SK-N-SH treated with all-trans-retinoic acid at 6 μM for 48 hours (cell line): ENCODE data around the gene ALS2CL.

Source experiments
- ATAC-seq: fragments of 200-7000 bp; cut with Tn5 transposase; 3 replicates; pipeline ENCODE4 v1.9.1; 2020; ENCODE audit warnings: mild to moderate bottlenecking, moderate library complexity
- BACH2 ChIP-seq: fragments of 250-450 bp; sonication (Bioruptor Pico); IDR thresholded peaks from 2 replicates; pipeline ENCODE4 v1.9.0; 2021; ENCODE audit warnings: mild to moderate bottlenecking, borderline replicate concordance
- CSDC2 ChIP-seq: fragments of 250-450 bp; sonication (Bioruptor Pico); IDR thresholded peaks from 2 replicates; pipeline ENCODE4 v1.5.0; 2020; ENCODE audit warnings: mild to moderate bottlenecking, moderate library complexity
- GLIS3 ChIP-seq: fragments of 250-450 bp; sonication (Bioruptor Pico); IDR thresholded peaks from 2 replicates; pipeline ENCODE4 v1.5.0; 2020; ENCODE audit warnings: mild to moderate bottlenecking, moderate library complexity
- ISL1 ChIP-seq: fragments of 250-450 bp; sonication (Bioruptor Pico); IDR thresholded peaks from 2 replicates; pipeline ENCODE4 v2.1.2; 2022; ENCODE audit warnings: mild to moderate bottlenecking, moderate library complexity
- OSR1 ChIP-seq: fragments of 250-450 bp; sonication (Bioruptor Pico); IDR thresholded peaks from 2 replicates; pipeline ENCODE4 v1.8.0; 2022; ENCODE audit warnings: moderate library complexity, mild to moderate bottlenecking, inconsistent platforms
- RARB ChIP-seq: fragments of 250-450 bp; sonication (Bioruptor Pico); IDR thresholded peaks from 2 replicates; pipeline ENCODE4 v1.8.0; 2021; ENCODE audit warnings: mild to moderate bottlenecking, moderate library complexity
- SNAI2 ChIP-seq: fragments of 250-450 bp; sonication (Bioruptor Pico); IDR thresholded peaks from 2 replicates; pipeline ENCODE4 v1.5.0; 2020; ENCODE audit warnings: mild to moderate bottlenecking, moderate library complexity
- TCF4 ChIP-seq: fragments of 250-450 bp; sonication (Bioruptor Pico); IDR thresholded peaks from 2 replicates; pipeline ENCODE4 v1.8.0; 2021; ENCODE audit warnings: mild to moderate bottlenecking, moderate library complexity, borderline replicate concordance
- ZC3H10 ChIP-seq: fragments of 250-450 bp; sonication (Bioruptor Pico); IDR thresholded peaks from 2 replicates; pipeline ENCODE4 v1.5.1; 2021; ENCODE audit warnings: mild to moderate bottlenecking, moderate library complexity
- ZFP3 ChIP-seq: fragments of 250-450 bp; sonication (Bioruptor Pico); IDR thresholded peaks from 2 replicates; pipeline ENCODE4 v1.5.0; 2020; ENCODE audit warnings: mild to moderate bottlenecking, moderate library complexity
- ZFP30 ChIP-seq: fragments of 450-650 bp; formaldehyde crosslinking; IDR thresholded peaks from 2 replicates; pipeline ENCODE4 v1.5.0; 2022; ENCODE audit warnings: mild to moderate bottlenecking, moderate library complexity
- ZNF565 ChIP-seq: fragments of 450-650 bp; formaldehyde crosslinking; conservative IDR thresholded peaks from 2 replicates; pipeline ENCODE4 v1.5.0; 2020; ENCODE audit warnings: low read depth, mild to moderate bottlenecking, moderate library complexity
- ZNF70 ChIP-seq: fragments of 450-650 bp; formaldehyde crosslinking; IDR thresholded peaks from 2 replicates; pipeline ENCODE4 v1.5.0; 2020; ENCODE audit warnings: mild to moderate bottlenecking, moderate library complexity
- ZNF8 ChIP-seq: fragments of 450-650 bp; formaldehyde crosslinking; IDR thresholded peaks from 2 replicates; pipeline ENCODE4 v1.5.0; 2020; ENCODE audit warnings: mild to moderate bottlenecking, moderate library complexity
- TF ChIP-seq, protein P1 (sequence below): fragments of 250-450 bp; sonication (Bioruptor Pico); IDR thresholded peaks from 2 replicates; pipeline ENCODE4 v1.8.0; 2021; ENCODE audit warnings: low read depth, mild to moderate bottlenecking, moderate library complexity, borderline replicate concordance
- TF ChIP-seq, protein P2 (sequence below): fragments of 250-450 bp; sonication (Bioruptor Pico); IDR thresholded peaks from 2 replicates; pipeline ENCODE4 v1.5.1; 2020; ENCODE audit warnings: low read depth, mild to moderate bottlenecking, moderate library complexity
- TF ChIP-seq, protein P3 (sequence below): fragments of 250-450 bp; sonication (Bioruptor Pico); IDR thresholded peaks from 2 replicates; pipeline ENCODE4 v1.5.1; 2021; ENCODE audit warnings: mild to moderate bottlenecking, moderate library complexity
- TF ChIP-seq, protein P4 (sequence below): fragments of 250-450 bp; sonication (Bioruptor Pico); IDR thresholded peaks from 2 replicates; pipeline ENCODE4 v1.5.0; 2020; ENCODE audit warnings: mild to moderate bottlenecking, moderate library complexity
- TF ChIP-seq, protein P5 (sequence below): fragments of 250-450 bp; sonication (Bioruptor Pico); IDR thresholded peaks from 2 replicates; pipeline ENCODE4 v1.8.0; 2020; ENCODE audit warnings: mild to moderate bottlenecking, moderate library complexity, borderline replicate concordance

ALS2CL gene

DNA sequence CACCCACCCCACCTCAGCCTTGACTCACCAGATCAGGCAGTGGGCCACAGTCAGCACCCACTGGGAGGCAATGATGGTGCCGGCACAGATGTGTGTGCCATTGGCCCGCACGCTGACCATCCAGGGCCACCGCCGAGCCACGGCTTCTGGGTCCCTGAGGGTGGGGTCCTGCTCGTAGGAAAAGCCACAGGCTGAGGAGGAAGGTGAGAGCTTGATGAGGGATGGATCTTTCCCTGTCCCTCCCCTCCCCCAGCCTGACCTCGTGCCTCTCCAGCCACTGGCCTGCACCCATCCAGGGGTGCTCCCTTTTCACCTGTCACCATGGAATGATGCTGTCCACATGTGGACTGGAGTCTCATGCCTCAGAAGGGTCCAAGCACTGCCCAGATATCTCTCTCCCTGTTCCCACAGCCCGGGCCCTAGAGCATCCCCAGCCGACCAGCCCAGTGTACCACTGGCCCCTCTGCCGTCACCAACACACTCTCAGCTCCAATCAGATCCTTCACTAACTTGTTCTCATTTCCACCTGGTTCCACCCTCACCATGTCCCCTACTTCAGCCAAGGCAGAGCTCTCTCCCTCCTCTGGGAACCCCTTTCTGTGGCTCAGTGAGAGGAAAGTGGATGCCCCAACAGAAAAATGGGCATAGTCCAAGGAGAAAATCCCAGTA is 22.2 kb upstream of the ALS2CL start:
- no peak for TF ChIP-seq ZC3H10 (CRISPR knock-in tag)
- no peak for TF ChIP-seq ZNF70 (CRISPR knock-in tag)
- TF ChIP-seq ZNF8 = no peak
- TF ChIP-seq, protein P1, sequence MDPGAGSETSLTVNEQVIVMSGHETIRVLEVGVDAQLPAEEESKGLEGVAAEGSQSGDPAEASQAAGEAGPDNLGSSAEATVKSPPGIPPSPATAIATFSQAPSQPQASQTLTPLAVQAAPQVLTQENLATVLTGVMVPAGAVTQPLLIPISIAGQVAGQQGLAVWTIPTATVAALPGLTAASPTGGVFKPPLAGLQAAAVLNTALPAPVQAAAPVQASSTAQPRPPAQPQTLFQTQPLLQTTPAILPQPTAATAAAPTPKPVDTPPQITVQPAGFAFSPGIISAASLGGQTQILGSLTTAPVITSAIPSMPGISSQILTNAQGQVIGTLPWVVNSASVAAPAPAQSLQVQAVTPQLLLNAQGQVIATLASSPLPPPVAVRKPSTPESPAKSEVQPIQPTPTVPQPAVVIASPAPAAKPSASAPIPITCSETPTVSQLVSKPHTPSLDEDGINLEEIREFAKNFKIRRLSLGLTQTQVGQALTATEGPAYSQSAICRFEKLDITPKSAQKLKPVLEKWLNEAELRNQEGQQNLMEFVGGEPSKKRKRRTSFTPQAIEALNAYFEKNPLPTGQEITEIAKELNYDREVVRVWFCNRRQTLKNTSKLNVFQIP (CRISPR knock-in tag) = no peak
- TF ChIP-seq ZFP30 (CRISPR knock-in tag) = no peak
- TF ChIP-seq ZFP3 (CRISPR knock-in tag) = no peak
- no peak for TF ChIP-seq OSR1 (CRISPR knock-in tag)
- TF ChIP-seq, protein P2, sequence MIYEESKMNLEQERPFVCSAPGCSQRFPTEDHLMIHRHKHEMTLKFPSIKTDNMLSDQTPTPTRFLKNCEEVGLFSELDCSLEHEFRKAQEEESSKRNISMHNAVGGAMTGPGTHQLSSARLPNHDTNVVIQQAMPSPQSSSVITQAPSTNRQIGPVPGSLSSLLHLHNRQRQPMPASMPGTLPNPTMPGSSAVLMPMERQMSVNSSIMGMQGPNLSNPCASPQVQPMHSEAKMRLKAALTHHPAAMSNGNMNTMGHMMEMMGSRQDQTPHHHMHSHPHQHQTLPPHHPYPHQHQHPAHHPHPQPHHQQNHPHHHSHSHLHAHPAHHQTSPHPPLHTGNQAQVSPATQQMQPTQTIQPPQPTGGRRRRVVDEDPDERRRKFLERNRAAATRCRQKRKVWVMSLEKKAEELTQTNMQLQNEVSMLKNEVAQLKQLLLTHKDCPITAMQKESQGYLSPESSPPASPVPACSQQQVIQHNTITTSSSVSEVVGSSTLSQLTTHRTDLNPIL = no peak
- no peak for TF ChIP-seq ZNF565 (CRISPR knock-in tag)
- TF ChIP-seq BACH2 (CRISPR knock-in tag) = no peak
- TF ChIP-seq GLIS3 = no peak
- TF ChIP-seq, protein P3, sequence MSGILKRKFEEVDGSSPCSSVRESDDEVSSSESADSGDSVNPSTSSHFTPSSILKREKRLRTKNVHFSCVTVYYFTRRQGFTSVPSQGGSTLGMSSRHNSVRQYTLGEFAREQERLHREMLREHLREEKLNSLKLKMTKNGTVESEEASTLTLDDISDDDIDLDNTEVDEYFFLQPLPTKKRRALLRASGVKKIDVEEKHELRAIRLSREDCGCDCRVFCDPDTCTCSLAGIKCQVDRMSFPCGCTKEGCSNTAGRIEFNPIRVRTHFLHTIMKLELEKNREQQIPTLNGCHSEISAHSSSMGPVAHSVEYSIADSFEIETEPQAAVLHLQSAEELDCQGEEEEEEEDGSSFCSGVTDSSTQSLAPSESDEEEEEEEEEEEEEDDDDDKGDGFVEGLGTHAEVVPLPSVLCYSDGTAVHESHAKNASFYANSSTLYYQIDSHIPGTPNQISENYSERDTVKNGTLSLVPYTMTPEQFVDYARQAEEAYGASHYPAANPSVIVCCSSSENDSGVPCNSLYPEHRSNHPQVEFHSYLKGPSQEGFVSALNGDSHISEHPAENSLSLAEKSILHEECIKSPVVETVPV = no peak
- TF ChIP-seq, protein P4, sequence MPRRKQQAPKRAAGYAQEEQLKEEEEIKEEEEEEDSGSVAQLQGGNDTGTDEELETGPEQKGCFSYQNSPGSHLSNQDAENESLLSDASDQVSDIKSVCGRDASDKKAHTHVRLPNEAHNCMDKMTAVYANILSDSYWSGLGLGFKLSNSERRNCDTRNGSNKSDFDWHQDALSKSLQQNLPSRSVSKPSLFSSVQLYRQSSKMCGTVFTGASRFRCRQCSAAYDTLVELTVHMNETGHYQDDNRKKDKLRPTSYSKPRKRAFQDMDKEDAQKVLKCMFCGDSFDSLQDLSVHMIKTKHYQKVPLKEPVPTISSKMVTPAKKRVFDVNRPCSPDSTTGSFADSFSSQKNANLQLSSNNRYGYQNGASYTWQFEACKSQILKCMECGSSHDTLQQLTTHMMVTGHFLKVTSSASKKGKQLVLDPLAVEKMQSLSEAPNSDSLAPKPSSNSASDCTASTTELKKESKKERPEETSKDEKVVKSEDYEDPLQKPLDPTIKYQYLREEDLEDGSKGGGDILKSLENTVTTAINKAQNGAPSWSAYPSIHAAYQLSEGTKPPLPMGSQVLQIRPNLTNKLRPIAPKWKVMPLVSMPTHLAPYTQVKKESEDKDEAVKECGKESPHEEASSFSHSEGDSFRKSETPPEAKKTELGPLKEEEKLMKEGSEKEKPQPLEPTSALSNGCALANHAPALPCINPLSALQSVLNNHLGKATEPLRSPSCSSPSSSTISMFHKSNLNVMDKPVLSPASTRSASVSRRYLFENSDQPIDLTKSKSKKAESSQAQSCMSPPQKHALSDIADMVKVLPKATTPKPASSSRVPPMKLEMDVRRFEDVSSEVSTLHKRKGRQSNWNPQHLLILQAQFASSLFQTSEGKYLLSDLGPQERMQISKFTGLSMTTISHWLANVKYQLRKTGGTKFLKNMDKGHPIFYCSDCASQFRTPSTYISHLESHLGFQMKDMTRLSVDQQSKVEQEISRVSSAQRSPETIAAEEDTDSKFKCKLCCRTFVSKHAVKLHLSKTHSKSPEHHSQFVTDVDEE = no peak
- TF ChIP-seq, all 23 proteins: peak for 0
- no peak for ATAC-seq

DNA sequence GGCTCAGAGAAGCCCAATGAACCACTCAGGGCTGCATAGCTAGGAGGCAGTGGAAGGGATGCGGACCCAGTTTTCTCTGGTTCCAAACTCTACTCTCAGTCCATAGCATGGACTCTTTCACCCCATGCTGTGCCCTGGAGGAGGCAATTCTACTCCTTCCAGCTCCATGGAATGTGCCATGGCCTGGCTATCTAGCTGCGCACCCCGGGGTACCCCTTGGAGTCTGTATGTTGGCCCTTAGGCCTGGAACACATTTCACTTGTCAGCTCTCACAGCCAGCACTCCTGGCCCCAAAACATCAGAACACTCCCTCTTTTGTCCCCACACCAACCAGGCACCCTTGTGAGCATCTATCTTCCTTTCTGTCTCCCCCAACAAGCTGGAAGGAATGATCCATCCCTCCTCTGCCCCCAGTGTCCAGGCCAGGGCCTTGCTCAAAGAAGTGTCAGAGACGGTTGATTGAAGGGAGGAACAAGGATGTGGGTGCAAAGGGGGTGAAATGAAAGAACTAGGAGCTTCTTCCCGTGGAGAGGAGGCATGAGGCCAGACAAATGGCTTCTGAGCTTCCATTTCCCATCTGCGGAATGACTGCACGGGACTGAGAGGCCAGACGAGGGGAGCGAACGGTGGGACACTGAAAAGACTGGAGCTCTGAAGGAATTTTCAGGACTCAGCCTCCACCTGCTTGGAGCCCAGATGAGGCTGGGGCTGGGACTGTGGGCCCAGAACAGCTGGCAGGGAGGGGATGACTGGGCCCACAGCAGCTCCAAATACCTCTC is 21.4 kb upstream of the ALS2CL start:
- TF ChIP-seq, protein P5, sequence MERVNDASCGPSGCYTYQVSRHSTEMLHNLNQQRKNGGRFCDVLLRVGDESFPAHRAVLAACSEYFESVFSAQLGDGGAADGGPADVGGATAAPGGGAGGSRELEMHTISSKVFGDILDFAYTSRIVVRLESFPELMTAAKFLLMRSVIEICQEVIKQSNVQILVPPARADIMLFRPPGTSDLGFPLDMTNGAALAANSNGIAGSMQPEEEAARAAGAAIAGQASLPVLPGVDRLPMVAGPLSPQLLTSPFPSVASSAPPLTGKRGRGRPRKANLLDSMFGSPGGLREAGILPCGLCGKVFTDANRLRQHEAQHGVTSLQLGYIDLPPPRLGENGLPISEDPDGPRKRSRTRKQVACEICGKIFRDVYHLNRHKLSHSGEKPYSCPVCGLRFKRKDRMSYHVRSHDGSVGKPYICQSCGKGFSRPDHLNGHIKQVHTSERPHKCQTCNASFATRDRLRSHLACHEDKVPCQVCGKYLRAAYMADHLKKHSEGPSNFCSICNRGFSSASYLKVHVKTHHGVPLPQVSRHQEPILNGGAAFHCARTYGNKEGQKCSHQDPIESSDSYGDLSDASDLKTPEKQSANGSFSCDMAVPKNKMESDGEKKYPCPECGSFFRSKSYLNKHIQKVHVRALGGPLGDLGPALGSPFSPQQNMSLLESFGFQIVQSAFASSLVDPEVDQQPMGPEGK (CRISPR knock-in tag) = no peak
- TF ChIP-seq OSR1 (CRISPR knock-in tag) (no peak), RARB (no peak), TCF4 (CRISPR knock-in tag) (no peak), ISL1 (CRISPR knock-in tag) (no peak), CSDC2 (CRISPR knock-in tag) (no peak), ZC3H10 (CRISPR knock-in tag) (no peak), ZNF70 (CRISPR knock-in tag) (no peak), ZNF565 (CRISPR knock-in tag) (no peak), ZFP30 (CRISPR knock-in tag) (no peak), SNAI2 (CRISPR knock-in tag) (no peak), BACH2 (CRISPR knock-in tag) (no peak), ZNF8 (no peak), GLIS3 (no peak), ZFP3 (CRISPR knock-in tag) (no peak)
- TF ChIP-seq, protein P1 (CRISPR knock-in tag) = no peak
- TF ChIP-seq, protein P4 = no peak
- TF ChIP-seq, protein P2 = no peak
- no peak for ATAC-seq
